HepG2 (cell line): ENCODE results near the gene ANAPC16. TPM values are rescaled to one million over a fixed set of nuclear protein-coding genes. Genes with fewer than 3 reads are reported as not detected.

Experiments
- ARID4A ChIP-seq: sonication (generic); formaldehyde crosslinking; IDR thresholded peaks from 2 replicates; pipeline ENCODE4 v1.5.0; 2020; ENCODE audit warnings: mild to moderate bottlenecking, missing genetic modification reagents, borderline replicate concordance
- JUND ChIP-seq: sonication (generic); formaldehyde crosslinking; IDR thresholded peaks from 2 replicates; pipeline ENCODE4 v1.8.0; 2022; ENCODE audit warnings: mild to moderate bottlenecking, missing genetic modification reagents
- KLF16 ChIP-seq, 2 experiments: sonication (generic) in 1 of 2; formaldehyde crosslinking in 1 of 2; IDR thresholded peaks; 2 replicates each; pipeline versions ENCODE4 v1.6.1 to v1.8.0; 2016 to 2023; ENCODE audit warnings: missing genetic modification reagents in 2 of 2, missing compliant biosample characterization in 1 of 2
- MED8 ChIP-seq: sonication (generic); formaldehyde crosslinking; IDR thresholded peaks from 2 replicates; pipeline ENCODE4 v1.8.1; 2023; ENCODE audit warnings: mild to moderate bottlenecking, missing genetic modification reagents; ENCODE audit not compliant: insufficient replicate concordance
- NR2C2 ChIP-seq: sonication (generic); formaldehyde crosslinking; IDR thresholded peaks from 2 replicates; pipeline ENCODE4 v1.4.0; 2020; ENCODE audit warnings: missing genetic modification reagents, mild to moderate bottlenecking, moderate library complexity, borderline replicate concordance
- RCOR2 ChIP-seq: IDR thresholded peaks from 2 replicates; pipeline ENCODE4 v1.6.1; 2016; ENCODE audit warnings: missing biosample characterization, missing genetic modification reagents
- REST ChIP-seq, 2 experiments: IDR thresholded peaks; 2 replicates each; pipeline ENCODE4 v1.6.1; 2011 to 2012; ENCODE audit warnings: low read length in 2 of 2, borderline replicate concordance in 1 of 2, low read depth in 1 of 2, mild to moderate bottlenecking in 1 of 2, moderate library complexity in 1 of 2
- SIN3A ChIP-seq: IDR thresholded peaks from 2 replicates; pipeline ENCODE4 v1.6.1; 2011; ENCODE audit warnings: low read depth, mild to moderate bottlenecking, control low read depth, low read length, borderline replicate concordance
- ZNF484 ChIP-seq: sonication (generic); formaldehyde crosslinking; IDR thresholded peaks from 2 replicates; pipeline ENCODE4 v1.5.1; 2020; ENCODE audit warnings: mild to moderate bottlenecking, low read depth, missing genetic modification reagents, borderline replicate concordance
- ZNF737 ChIP-seq: sonication (generic); formaldehyde crosslinking; IDR thresholded peaks from 2 replicates; pipeline ENCODE4 v1.5.0; 2020; ENCODE audit warnings: missing genetic modification reagents, mild to moderate bottlenecking, borderline replicate concordance
- polyA plus RNA-seq, 8 experiments: library from polyadenylated mRNA; depleted of rRNA in 3 of 8; stranded (reverse) in 7 of 8; unstranded in 1 of 8; fragments of >200 nt; fragmentation: Illumina TruSeq in 4 of 8; extraction: Trizol in 4 of 8; gene quantifications; 2 replicates each; pipeline versions ENCODE4 v1.2.1 to v1.2.3, GENCODE V29; 2011 to 2016; ENCODE audit warnings: low read depth in 4 of 8, missing spikeins in 1 of 8, mixed read lengths in 1 of 8; ENCODE audit not compliant: insufficient read depth in 1 of 8
- total RNA-seq, 5 experiments: library from RNA; depleted of rRNA; stranded (reverse); fragments of >200 nt; fragmentation: Illumina TruSeq; extraction: Trizol; gene quantifications; 2 replicates each; pipeline ENCODE4 v1.2.3, GENCODE V29; 2016; ENCODE audit warnings: low read depth in 1 of 5
- TF ChIP-seq, protein P1 (sequence below): sonication (generic); formaldehyde crosslinking; IDR thresholded peaks from 2 replicates; pipeline ENCODE4 v1.8.1; 2022; ENCODE audit warnings: mild to moderate bottlenecking, missing genetic modification reagents
- TF ChIP-seq, protein P2 (sequence below): sonication (generic); formaldehyde crosslinking; IDR thresholded peaks from 2 replicates; pipeline ENCODE4 v1.4.0; 2020; ENCODE audit warnings: missing genetic modification reagents
- TF ChIP-seq, protein P3 (sequence below): sonication (generic); formaldehyde crosslinking; conservative IDR thresholded peaks from 2 replicates; pipeline ENCODE4 v1.4.0; 2020; ENCODE audit warnings: mild to moderate bottlenecking, missing genetic modification reagents, moderate library complexity

ANAPC16 gene
- total and polyA plus RNA-seq, 2 of the 13 experiments (the other 11 are each of a cell fraction or from before 2014, with no cell fraction given), result 74.8 to 89.4 TPM

DNA sequence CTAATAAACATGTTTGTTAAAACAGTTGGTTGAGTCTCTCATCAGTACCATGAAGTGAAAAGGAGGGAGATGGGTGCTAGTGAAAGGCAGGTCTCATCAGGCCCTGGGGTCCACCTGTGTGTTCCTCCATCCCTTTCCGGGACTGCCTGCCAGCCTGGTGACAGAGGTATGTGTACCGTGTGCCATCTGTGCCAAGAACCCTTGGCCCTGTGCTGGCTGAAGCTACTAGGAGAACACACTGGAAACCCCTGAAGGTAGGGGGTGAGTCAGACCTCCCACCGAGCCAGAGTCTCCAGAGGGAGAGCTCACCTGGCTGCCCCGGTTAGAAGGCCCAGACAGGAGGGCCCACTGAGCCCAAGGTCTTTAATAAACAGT lies 60.2 kb downstream of the ANAPC16 start (continued):
- TF ChIP-seq KLF16 (CRISPR knock-in tag; IDR thresholded peaks at IDR 0.05), result 0 out of 4 replicates have a peak, but pooled peaks of 1 of the 2 experiments have one; percentile 12
- TF ChIP-seq ZNF737 (CRISPR knock-in tag), result no peak
- TF ChIP-seq RCOR2 (CRISPR knock-in tag), result no peak
- TF ChIP-seq, protein P1, sequence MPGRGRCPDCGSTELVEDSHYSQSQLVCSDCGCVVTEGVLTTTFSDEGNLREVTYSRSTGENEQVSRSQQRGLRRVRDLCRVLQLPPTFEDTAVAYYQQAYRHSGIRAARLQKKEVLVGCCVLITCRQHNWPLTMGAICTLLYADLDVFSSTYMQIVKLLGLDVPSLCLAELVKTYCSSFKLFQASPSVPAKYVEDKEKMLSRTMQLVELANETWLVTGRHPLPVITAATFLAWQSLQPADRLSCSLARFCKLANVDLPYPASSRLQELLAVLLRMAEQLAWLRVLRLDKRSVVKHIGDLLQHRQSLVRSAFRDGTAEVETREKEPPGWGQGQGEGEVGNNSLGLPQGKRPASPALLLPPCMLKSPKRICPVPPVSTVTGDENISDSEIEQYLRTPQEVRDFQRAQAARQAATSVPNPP, result no peak
- TF ChIP-seq, protein P2, sequence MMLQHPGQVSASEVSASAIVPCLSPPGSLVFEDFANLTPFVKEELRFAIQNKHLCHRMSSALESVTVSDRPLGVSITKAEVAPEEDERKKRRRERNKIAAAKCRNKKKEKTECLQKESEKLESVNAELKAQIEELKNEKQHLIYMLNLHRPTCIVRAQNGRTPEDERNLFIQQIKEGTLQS (CRISPR knock-in tag), result no peak
- no peak; the same call in 1 of the 2 replicates for TF ChIP-seq ARID4A
- TF ChIP-seq MED8 (CRISPR knock-in tag), result no peak
- no peak for TF ChIP-seq JUND (CRISPR knock-in tag)
- TF ChIP-seq REST (IDR thresholded peaks at IDR 0.05; ENCODE audit: borderline replicate concordance in 1 of 2, low read depth in 1 of 2, low read length in 2 of 2), result no peak
- TF ChIP-seq NR2C2 (CRISPR knock-in tag), result no peak
- TF ChIP-seq, protein P3, sequence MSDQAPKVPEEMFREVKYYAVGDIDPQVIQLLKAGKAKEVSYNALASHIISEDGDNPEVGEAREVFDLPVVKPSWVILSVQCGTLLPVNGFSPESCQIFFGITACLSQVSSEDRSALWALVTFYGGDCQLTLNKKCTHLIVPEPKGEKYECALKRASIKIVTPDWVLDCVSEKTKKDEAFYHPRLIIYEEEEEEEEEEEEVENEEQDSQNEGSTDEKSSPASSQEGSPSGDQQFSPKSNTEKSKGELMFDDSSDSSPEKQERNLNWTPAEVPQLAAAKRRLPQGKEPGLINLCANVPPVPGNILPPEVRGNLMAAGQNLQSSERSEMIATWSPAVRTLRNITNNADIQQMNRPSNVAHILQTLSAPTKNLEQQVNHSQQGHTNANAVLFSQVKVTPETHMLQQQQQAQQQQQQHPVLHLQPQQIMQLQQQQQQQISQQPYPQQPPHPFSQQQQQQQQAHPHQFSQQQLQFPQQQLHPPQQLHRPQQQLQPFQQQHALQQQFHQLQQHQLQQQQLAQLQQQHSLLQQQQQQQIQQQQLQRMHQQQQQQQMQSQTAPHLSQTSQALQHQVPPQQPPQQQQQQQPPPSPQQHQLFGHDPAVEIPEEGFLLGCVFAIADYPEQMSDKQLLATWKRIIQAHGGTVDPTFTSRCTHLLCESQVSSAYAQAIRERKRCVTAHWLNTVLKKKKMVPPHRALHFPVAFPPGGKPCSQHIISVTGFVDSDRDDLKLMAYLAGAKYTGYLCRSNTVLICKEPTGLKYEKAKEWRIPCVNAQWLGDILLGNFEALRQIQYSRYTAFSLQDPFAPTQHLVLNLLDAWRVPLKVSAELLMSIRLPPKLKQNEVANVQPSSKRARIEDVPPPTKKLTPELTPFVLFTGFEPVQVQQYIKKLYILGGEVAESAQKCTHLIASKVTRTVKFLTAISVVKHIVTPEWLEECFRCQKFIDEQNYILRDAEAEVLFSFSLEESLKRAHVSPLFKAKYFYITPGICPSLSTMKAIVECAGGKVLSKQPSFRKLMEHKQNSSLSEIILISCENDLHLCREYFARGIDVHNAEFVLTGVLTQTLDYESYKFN, result no peak
- no peak for TF ChIP-seq ZNF484
- TF ChIP-seq SIN3A, result 0 out of 2 replicates have a peak, but pooled peaks have one; percentile 37
